Measurements from ENCODE around the gene EVL. TPM values are rescaled to one million over a fixed set of nuclear protein-coding genes. Genes with fewer than 3 reads are reported as not detected.
A peak's percentile ranks its signal among the peaks of the same experiment; 100 is the strongest.

The EVL gene
- total and polyA plus RNA-seq, 10 of the 15 experiments (the other 5 are each of a cell fraction or from before 2014, with no cell fraction given): 11.9 to 341 (median 89.8) TPM

GRCh38 chr14:100067971-100068959, 3.0 kb downstream of the EVL start:
- in situ Hi-C loops (cut with MboI) (no loop called here), intact Hi-C loops (cut with micrococcal nuclease; ENCODE audit: unreplicated experiment) (loop anchor here (2.0 to 5.0 kb wide), 5 partner anchors 55 to 309 kb away; partner anchors contain the start of genes WDR25 and YY1)
- Histone ChIP-seq H3K9me3 (replicated peaks; ENCODE audit: control insufficient read depth, insufficient read depth, low read length) (no peaks in the 10 kb centered on the region), H3K4me3 (peak overlapping the region; percentile 75), H3K4me1 (ENCODE audit: control insufficient read depth, insufficient read depth, low read length) (peaks cover 73% of the 10 kb centered on the region), H3K9ac (ENCODE audit: control insufficient read depth, insufficient read depth, low read length) (peak overlapping the region; percentile 80), H3K4me2 (ENCODE audit: control insufficient read depth, insufficient read depth) (peak overlapping the region; percentile 93), H2AFZ (ENCODE audit: control insufficient read depth, low read depth, low read length) (peak overlapping the region; percentile 30), H3K79me2 (ENCODE audit: control insufficient read depth, insufficient read depth, low read length) (peaks cover 84% of the 10 kb centered on the region), H3K27me3 (replicated peaks in 1 of 2; ENCODE audit: control insufficient read depth in 2 of 2, insufficient read depth in 2 of 2, low read length in 1 of 2) (no peaks in the 10 kb centered on the region), H3K27ac (ENCODE audit: control insufficient read depth, insufficient read depth) (peak overlapping the region; percentile 84), H3K36me3 (ENCODE audit: control insufficient read depth in 2 of 2, insufficient read depth in 2 of 2, low read length in 1 of 2) (no peaks in the 10 kb centered on the region; a peak in 1 of 4 replicates), H4K20me1 (ENCODE audit: control insufficient read depth, insufficient read depth) (no peaks in the 10 kb centered on the region)
- RAD21 ChIA-PET (ENCODE audit: unreplicated experiment): interaction anchor here (0.9 to 6.3 kb wide), 10 partner anchors 11 to 151 kb away, joined by 3 to 65 read pairs (median 5); no protein-coding TSS in a partner anchor
- ATAC-seq (peak; percentile 44), FAIRE-seq (peak; percentile 41), DNase-seq (ENCODE audit: low read depth, low spot score) (peak; percentile 89)
- BruUV-seq (replicated peaks): TSS peak; percentile 90
- WGBS (ENCODE audit: insufficient coverage, insufficient replicate concordance, low lambda C conversion rate, missing lambda C conversion rate): under 1% methylated on average over 18 of the region's 18 CpGs
- SMC1A ChIA-PET (ENCODE audit: uncharacterized antibody, unreplicated experiment): interaction anchor here (0.8 to 8.7 kb wide), 17 partner anchors 7 to 168 kb away, joined by 3 to 96 read pairs (median 5); no protein-coding TSS in a partner anchor
- CTCF ChIA-PET: interaction anchor here (0.8 to 12.8 kb wide), 9 partner anchors 11 to 125 kb away, joined by 3 to 156 read pairs (median 10); no protein-coding TSS in a partner anchor
- POLR2A ChIA-PET: interaction anchor here (0.5 to 2.5 kb wide), 10 partner anchors 11 to 307 kb away, joined by 3 to 17 read pairs (median 4); a partner anchor contains a TSS
- TF ChIP-seq CBFB (IDR thresholded peaks at IDR 0.05; ENCODE audit: low read depth): peak; percentile 64; the same call in 1 of the 2 replicates
- peak; percentile 45; the same call in 1 of the 2 replicates for TF ChIP-seq YY1 (IDR thresholded peaks at IDR 0.05; ENCODE audit: low read depth, low read length)
- TF ChIP-seq MEF2B (IDR thresholded peaks at IDR 0.05; ENCODE audit: partially characterized antibody, poor library complexity, severe bottlenecking): peak; percentile 17
- TF ChIP-seq PAX5 (IDR thresholded peaks at IDR 0.05; ENCODE audit: borderline replicate concordance, low read depth, low read length): peak; percentile 62; the same call in 1 of the 2 replicates
- TF ChIP-seq, protein P1, sequence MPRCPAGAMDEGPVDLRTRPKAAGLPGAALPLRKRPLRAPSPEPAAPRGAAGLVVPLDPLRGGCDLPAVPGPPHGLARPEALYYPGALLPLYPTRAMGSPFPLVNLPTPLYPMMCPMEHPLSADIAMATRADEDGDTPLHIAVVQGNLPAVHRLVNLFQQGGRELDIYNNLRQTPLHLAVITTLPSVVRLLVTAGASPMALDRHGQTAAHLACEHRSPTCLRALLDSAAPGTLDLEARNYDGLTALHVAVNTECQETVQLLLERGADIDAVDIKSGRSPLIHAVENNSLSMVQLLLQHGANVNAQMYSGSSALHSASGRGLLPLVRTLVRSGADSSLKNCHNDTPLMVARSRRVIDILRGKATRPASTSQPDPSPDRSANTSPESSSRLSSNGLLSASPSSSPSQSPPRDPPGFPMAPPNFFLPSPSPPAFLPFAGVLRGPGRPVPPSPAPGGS (IDR thresholded peaks at IDR 0.05; ENCODE audit: borderline replicate concordance, insufficient read depth, low read depth, low read length, poor library complexity, severe bottlenecking): peak; percentile 53
- no peak for TF ChIP-seq KAT2A (conservative IDR thresholded peaks at IDR 0.05; ENCODE audit: control insufficient read depth, low read depth, low read length)
- TF ChIP-seq, protein P2, sequence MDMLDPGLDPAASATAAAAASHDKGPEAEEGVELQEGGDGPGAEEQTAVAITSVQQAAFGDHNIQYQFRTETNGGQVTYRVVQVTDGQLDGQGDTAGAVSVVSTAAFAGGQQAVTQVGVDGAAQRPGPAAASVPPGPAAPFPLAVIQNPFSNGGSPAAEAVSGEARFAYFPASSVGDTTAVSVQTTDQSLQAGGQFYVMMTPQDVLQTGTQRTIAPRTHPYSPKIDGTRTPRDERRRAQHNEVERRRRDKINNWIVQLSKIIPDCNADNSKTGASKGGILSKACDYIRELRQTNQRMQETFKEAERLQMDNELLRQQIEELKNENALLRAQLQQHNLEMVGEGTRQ (IDR thresholded peaks at IDR 0.05; ENCODE audit: borderline replicate concordance, low read depth, low read length): no peak; the same call in 1 of the 2 replicates
- peak; percentile 79 for TF ChIP-seq RUNX3 (IDR thresholded peaks at IDR 0.05; ENCODE audit: low read length)
- 0 out of 2 replicates have a peak, but pooled peaks have one; percentile 41 for TF ChIP-seq ZNF217 (IDR thresholded peaks at IDR 0.05)
- no peak for TF ChIP-seq BMI1 (IDR thresholded peaks at IDR 0.05; ENCODE audit: borderline replicate concordance)
- no peak for TF ChIP-seq SUZ12 (IDR thresholded peaks at IDR 0.05; ENCODE audit: unreplicated experiment)
- TF ChIP-seq NFIC (IDR thresholded peaks at IDR 0.05; ENCODE audit: low read depth, low read length): 0 out of 2 replicates have a peak, but pooled peaks have one; percentile 42
- no peak for TF ChIP-seq HDAC2 (IDR thresholded peaks at IDR 0.05)
- TF ChIP-seq IRF4 (IDR thresholded peaks at IDR 0.05; ENCODE audit: low read depth, low read length): peak; percentile 52
- TF ChIP-seq SMAD5 (IDR thresholded peaks at IDR 0.05; ENCODE audit: low read depth): 0 out of 2 replicates have a peak, but pooled peaks have one; percentile 38
- TF ChIP-seq, protein P3, sequence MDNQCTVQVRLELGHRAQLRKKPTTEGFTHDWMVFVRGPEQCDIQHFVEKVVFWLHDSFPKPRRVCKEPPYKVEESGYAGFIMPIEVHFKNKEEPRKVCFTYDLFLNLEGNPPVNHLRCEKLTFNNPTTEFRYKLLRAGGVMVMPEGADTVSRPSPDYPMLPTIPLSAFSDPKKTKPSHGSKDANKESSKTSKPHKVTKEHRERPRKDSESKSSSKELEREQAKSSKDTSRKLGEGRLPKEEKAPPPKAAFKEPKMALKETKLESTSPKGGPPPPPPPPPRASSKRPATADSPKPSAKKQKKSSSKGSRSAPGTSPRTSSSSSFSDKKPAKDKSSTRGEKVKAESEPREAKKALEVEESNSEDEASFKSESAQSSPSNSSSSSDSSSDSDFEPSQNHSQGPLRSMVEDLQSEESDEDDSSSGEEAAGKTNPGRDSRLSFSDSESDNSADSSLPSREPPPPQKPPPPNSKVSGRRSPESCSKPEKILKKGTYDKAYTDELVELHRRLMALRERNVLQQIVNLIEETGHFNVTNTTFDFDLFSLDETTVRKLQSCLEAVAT (IDR thresholded peaks at IDR 0.05): peak; percentile 85
- TF ChIP-seq SMAD1 (IDR thresholded peaks at IDR 0.05; ENCODE audit: low read depth, partially characterized antibody): peak; percentile 84

All from GM12878 (cell line).